ENCODE results near the gene ELOA.
"Not testable (repeated sequence)": the region's sequence is repeated elsewhere in the genome, so short reads cannot be mapped to it uniquely, and the experiment has no call there.

Gene ELOA

GRCh38 chr1:23743287-23744152 lies at the start of gene ELOA:
Gene ELOA (plus strand): TSS chr1:23743471. CDS start chr1:23743504, 33 bp downstream.
- no peak for DNase-seq

- no peak for DNase-seq
Observed at GRCh38 chr1:23693599-23693998, 49.7 kb upstream of the ELOA start.

GRCh38 chr1:23694371-23694770 lies 48.9 kb upstream of the ELOA start:
- no peak for DNase-seq

GRCh38 chr1:23695667-23696066 lies 47.6 kb upstream of the ELOA start:
- no peak for DNase-seq

- DNase-seq, result no peak
Observed at GRCh38 chr1:23696335-23696989, 46.8 kb upstream of the ELOA start.

- no peak for DNase-seq
Observed at GRCh38 chr1:23698466-23698865, 44.8 kb upstream of the ELOA start.

GRCh38 chr1:23699280-23700179 lies 43.7 kb upstream of the ELOA start:
- DNase-seq, result no peak

GRCh38 chr1:23701310-23701709 lies 42.0 kb upstream of the ELOA start:
- no peak for DNase-seq

- DNase-seq, result no peak
Observed at GRCh38 chr1:23701996-23702395, 41.3 kb upstream of the ELOA start.

- no peak for DNase-seq
Observed at GRCh38 chr1:23704834-23705495, 38.3 kb upstream of the ELOA start.

GRCh38 chr1:23709229-23709628 lies 34.0 kb upstream of the ELOA start:
- DNase-seq, result no peak

GRCh38 chr1:23718482-23718881 lies 24.8 kb upstream of the ELOA start:
- DNase-seq, result no peak

- DNase-seq, result no peak
Observed at GRCh38 chr1:23719162-23719820, 24.0 kb upstream of the ELOA start.

- no peak for DNase-seq
Observed at GRCh38 chr1:23720256-23720995, 22.8 kb upstream of the ELOA start.

- DNase-seq, result no peak
Observed at GRCh38 chr1:23722652-23723051, 20.6 kb upstream of the ELOA start.

GRCh38 chr1:23726686-23727085 lies 16.6 kb upstream of the ELOA start:
- no peak for DNase-seq

GRCh38 chr1:23727362-23727811 lies 15.9 kb upstream of the ELOA start:
- no peak for DNase-seq

GRCh38 chr1:23732363-23733224 lies 10.7 kb upstream of the ELOA start:
- DNase-seq, result no peak

GRCh38 chr1:23733281-23733680 lies 10.0 kb upstream of the ELOA start:
- not testable (repeated sequence) for DNase-seq

- DNase-seq, result no peak
Observed at GRCh38 chr1:23736437-23737134, 6.7 kb upstream of the ELOA start.

Measured in cortex of kidney (tissue), 1 donor.